HG02623 (cell line): ENCODE results near the gene CHST6.
"Not testable (repeated sequence)": the region's sequence is repeated elsewhere in the genome, so short reads cannot be mapped to it uniquely, and the experiment has no call there.

Source experiments
- ATAC-seq: cut with Tn5 transposase; IDR thresholded peaks from one replicate; pipeline ENCODE4 v1.9.1; 2021; ENCODE audit warnings: moderate library complexity; ENCODE audit not compliant: unreplicated experiment

CHST6 gene

GRCh38 chr16:75477680-75478473 is 17.4 kb downstream of the CHST6 start:
- no peak for ATAC-seq

DNA sequence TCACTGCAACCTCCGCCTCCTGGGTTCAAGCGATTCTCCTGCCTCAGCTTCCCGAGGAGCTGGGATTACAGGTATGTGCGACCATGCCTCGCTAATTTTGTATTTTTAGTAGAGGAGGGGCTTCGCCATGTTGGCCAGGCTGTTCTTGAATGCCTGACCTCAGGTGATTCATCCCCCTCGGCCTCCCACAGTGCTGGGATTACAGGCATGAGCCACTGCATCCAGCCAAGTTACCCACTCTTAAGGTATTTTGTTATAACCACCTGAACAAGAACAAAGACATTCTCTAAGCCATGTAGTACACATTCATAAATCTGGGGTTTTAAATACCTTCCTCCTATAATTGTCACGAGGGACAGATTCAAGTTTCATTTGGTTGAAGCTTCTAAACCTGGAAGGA is 18.4 kb downstream of the CHST6 start:
- ATAC-seq, result no peak

DNA sequence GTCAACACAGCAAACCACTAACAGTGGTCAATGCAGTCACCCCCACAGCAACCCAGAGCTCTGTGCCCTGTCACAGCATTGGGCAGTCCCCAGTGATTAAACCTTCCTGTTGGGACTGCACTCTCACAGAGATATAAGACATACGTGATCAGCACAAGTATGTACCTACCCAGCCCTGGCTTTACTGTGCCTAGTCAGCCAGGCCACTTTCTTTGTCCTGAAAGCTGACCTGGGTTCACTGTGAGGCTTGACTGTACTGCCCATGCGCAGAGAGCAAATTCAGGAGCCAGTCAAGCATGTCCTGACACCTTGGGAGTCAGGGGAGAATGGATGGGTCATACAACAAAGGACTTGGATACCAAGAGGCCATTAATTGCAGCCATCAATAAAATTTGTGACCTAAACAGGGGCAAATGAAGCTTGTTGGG is 19.8 kb downstream of the CHST6 start:
- ATAC-seq, result no peak

- no peak for ATAC-seq
Observed at GRCh38 chr16:75472908-75473877, 22.0 kb downstream of the CHST6 start.

DNA sequence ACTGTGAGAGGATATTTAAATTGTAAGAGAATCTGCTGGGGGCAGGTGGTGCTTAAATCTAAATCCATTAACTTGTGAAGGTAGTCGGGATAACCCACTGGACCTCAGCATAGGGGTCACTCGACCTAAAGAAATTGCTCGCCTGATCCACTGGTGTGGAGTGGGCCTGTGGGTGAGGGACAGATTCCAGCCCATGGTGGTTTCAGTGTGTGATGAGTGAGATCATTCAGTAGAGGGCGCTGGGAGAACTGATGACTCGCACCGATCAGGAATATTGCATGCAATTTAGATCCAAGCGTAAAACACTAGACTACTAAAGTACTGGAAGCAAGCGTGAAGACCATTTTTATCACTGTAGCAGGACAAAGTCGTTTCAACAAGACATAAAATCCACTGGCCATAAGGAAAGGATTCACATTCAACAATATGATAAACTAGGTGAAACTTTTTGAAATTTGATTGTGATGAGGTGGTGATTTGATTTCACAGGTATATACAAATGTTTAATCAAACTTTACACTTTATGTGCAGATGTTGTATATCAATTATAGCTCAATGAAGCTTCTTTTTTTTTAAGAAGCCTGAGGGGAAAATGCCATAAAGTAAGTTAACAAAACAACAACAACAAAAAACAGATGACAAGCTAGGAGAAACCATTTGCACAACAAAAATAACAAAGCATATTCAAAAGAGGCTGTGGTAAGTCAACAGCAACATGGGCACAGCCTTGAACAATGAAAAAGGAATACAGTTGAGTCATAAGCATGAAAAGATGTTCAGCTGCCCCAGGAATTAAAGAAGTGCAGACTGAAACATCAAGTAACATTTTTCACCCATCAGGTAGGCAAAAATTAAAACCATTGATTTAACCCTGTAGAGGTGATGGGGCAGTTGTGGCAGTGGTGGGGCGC is 23.3 kb downstream of the CHST6 start:
- peak; percentile 63 for ATAC-seq

- ATAC-seq, result no peak
Observed at GRCh38 chr16:75466760-75467159, 28.5 kb downstream of the CHST6 start.

- peak; percentile 89 for ATAC-seq
Observed at GRCh38 chr16:75464122-75464918, 30.9 kb downstream of the CHST6 start, which contains the start of gene TMEM170A. TSS of gene TMEM170A (minus strand) at chr16:75464689. CDS start at chr16:75464600, 89 bp downstream.

GRCh38 chr16:75463389-75464121 is 31.7 kb downstream of the CHST6 start:
- peak; percentile 5 for ATAC-seq

- no peak for ATAC-seq
Observed at GRCh38 chr16:75462806-75463205, 32.4 kb downstream of the CHST6 start.

- ATAC-seq, result no peak
Observed at GRCh38 chr16:75461575-75461974, 33.7 kb downstream of the CHST6 start.

- ATAC-seq, result no peak
Observed at GRCh38 chr16:75460446-75460845, 34.8 kb downstream of the CHST6 start.

- no peak for ATAC-seq
Observed at GRCh38 chr16:75459691-75460090, 35.5 kb downstream of the CHST6 start.

DNA sequence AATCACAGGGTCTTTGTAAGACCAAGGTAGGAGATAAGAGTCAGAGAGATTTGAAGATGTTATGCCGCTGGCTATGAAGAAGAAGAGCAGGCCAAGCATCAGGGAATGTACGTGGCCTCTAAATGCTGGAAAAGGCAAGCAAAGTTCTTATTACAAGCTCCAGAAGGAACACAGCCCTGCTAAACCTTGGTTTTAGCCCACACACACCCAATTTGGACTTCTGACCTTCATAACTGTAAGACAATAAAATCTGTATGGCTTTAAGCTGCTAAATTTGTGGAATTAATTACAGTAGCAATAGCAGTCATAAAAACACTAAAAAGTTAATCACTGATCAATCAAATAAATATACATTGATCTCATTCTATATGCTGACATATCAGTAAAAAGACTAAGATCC is 36.8 kb downstream of the CHST6 start:
- no peak for ATAC-seq

GRCh38 chr16:75458029-75458428 is 37.2 kb downstream of the CHST6 start:
- ATAC-seq, result no peak

- ATAC-seq, result no peak
Observed at GRCh38 chr16:75457485-75458021, 37.7 kb downstream of the CHST6 start.

DNA sequence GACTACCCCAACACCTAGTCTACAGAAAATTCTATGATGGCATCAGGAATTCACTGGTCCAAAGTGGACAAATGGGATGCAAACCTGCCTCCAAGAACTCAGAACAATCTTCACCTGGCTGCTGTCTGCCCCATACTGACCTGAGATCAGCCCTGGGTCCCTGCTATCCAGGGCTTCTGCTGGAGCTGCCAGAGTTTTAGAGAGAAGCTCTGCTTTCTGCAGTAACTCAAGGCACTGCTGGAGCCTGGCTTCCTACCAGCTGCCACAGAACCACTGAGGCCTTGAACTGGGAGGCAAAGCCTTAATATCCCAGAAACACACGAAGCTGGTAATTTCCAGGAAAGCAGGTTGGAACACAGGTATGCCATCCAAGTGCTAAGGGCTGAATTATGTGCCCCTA is 38.3 kb downstream of the CHST6 start:
- no peak for ATAC-seq

- not testable (repeated sequence) for ATAC-seq
Observed at GRCh38 chr16:75456486-75456885, 38.8 kb downstream of the CHST6 start.

GRCh38 chr16:75455677-75456076 is 39.6 kb downstream of the CHST6 start:
- no peak for ATAC-seq
